Measurements from ENCODE around the gene POLE2. TPM values are rescaled to one million over a fixed set of nuclear protein-coding genes. Genes with fewer than 3 reads are reported as not detected.

Gene POLE2
- total and polyA plus RNA-seq, 8 donors = 0.43 to 2.9 (median 0.94) TPM

GRCh38 chr14:49641697-49642129 is 46.3 kb downstream of the POLE2 start:
- intact Hi-C loops (cut with DNase I) = no loop called here

GRCh38 chr14:49640540-49641417 is 47.2 kb downstream of the POLE2 start:
- DNase-seq (no peak), FAIRE-seq (no peak), ATAC-seq (peak; percentile 15 to 35 (median 25))
- H3K27me3 ChIP-seq = no peaks in the 10 kb centered on the region
- WGBS, 2 donors = 54 to 63% methylated on average over 7 of the region's 7 CpGs
- intact Hi-C loops (cut with DNase I) = no loop called here
- H3K4me1 ChIP-seq = peaks cover 44 to 47% (median 46%) of the 10 kb centered on the region in 3 donors
- H3K27ac ChIP-seq = peak overlapping the region; percentile 19 to 71 (median 52)
- H3K4me3 ChIP-seq = no peak overlapping the region
- H3K36me3 ChIP-seq = peaks cover 0 to 5% (median 0%) of the 10 kb centered on the region in 3 donors
- no peaks in the 10 kb centered on the region for H3K9me3 ChIP-seq
- TF ChIP-seq CTCF (IDR thresholded peaks at IDR 0.05) = no peak

More at GRCh38 chr14:49641697-49642129, 46.3 kb downstream of the POLE2 start:
- peaks cover 0 to 5% (median 0%) of the 10 kb centered on the region in 3 donors for H3K36me3 ChIP-seq
- TF ChIP-seq CTCF (IDR thresholded peaks at IDR 0.05) = no peak
- no peak overlapping the region for H3K4me3 ChIP-seq
- no peak for FAIRE-seq
- peak; percentile 90 to 97 (median 95) for ATAC-seq
- no peaks in the 10 kb centered on the region for H3K9me3 ChIP-seq
- 19 to 24% methylated on average over 8 of the region's 8 CpGs for WGBS, 2 donors
- peak overlapping the region; percentile 19 to 71 (median 52) for H3K27ac ChIP-seq
- peaks cover 39% of the 10 kb centered on the region in 3 donors for H3K4me1 ChIP-seq
- peak in 4 of 6 donors; percentile 66 to 85 (median 78) for DNase-seq
- H3K27me3 ChIP-seq = no peaks in the 10 kb centered on the region

GRCh38 chr14:49637534-49638078 is 50.4 kb downstream of the POLE2 start:
- TF ChIP-seq CTCF (IDR thresholded peaks at IDR 0.05) = no peak
- intact Hi-C loops (cut with DNase I) = no loop called here
- Histone ChIP-seq H3K4me1 (peaks cover 35 to 40% (median 38%) of the 10 kb centered on the region in 3 donors), H3K9me3 (no peaks in the 10 kb centered on the region), H3K27me3 (no peaks in the 10 kb centered on the region), H3K36me3 (peaks cover 0 to 5% (median 0%) of the 10 kb centered on the region in 3 donors), H3K27ac (no peak overlapping the region), H3K4me3 (no peak overlapping the region)
- 78 to 92% methylated on average over 3 of the region's 3 CpGs for WGBS, 2 donors
- DNase-seq (no peak), ATAC-seq (no peak), FAIRE-seq (no peak)

- Histone ChIP-seq H3K4me1 (peaks cover 27 to 39% (median 32%) of the 10 kb centered on the region in 3 donors), H3K9me3 (no peaks in the 10 kb centered on the region), H3K36me3 (peaks cover 0 to 5% (median 0%) of the 10 kb centered on the region in 3 donors), H3K27me3 (no peaks in the 10 kb centered on the region), H3K4me3 (no peak overlapping the region), H3K27ac (no peak overlapping the region)
- 44 to 86% methylated on average over 1 of the region's 1 CpG for WGBS, 2 donors
- no peak for TF ChIP-seq CTCF (IDR thresholded peaks at IDR 0.05)
- intact Hi-C loops (cut with DNase I) = no loop called here
- FAIRE-seq (no peak), DNase-seq (no peak), ATAC-seq (no peak)
These were observed 51.1 kb downstream of the POLE2 start for GRCh38 chr14:49636866-49637265.

Data from pancreas (tissue), 10 donors.